CD4-positive, alpha-beta T cell treated with Interleukin-17A for 1 hour (primary cell): ENCODE data around the gene STK38L.

Experiments used
- DNase-seq: peaks from one replicate; pipeline ENCODE4 v3.0.0-alpha.2; 2020

The STK38L gene

GRCh38 chr12:27279826-27280225 lies 35.7 kb downstream of the STK38L start:
- DNase-seq = no peak

GRCh38 chr12:27280412-27280811 lies 36.3 kb downstream of the STK38L start:
- no peak for DNase-seq

- no peak for DNase-seq
These were observed 38.7 kb downstream of the STK38L start for GRCh38 chr12:27282754-27283153.

GRCh38 chr12:27284021-27284420 lies 39.9 kb downstream of the STK38L start:
- no peak for DNase-seq

GRCh38 chr12:27284751-27285150 lies 40.7 kb downstream of the STK38L start:
- no peak for DNase-seq

- no peak for DNase-seq
These were observed 41.3 kb downstream of the STK38L start for GRCh38 chr12:27285403-27285802.

- DNase-seq = no peak
These were observed 45.3 kb downstream of the STK38L start for GRCh38 chr12:27289414-27289813.

GRCh38 chr12:27290501-27291168 lies 46.5 kb downstream of the STK38L start:
- no peak for DNase-seq

- no peak for DNase-seq
These were observed 47.8 kb downstream of the STK38L start for GRCh38 chr12:27291862-27292261.

- no peak for DNase-seq
These were observed 48.6 kb downstream of the STK38L start for GRCh38 chr12:27292718-27293117.

GRCh38 chr12:27293463-27293862 lies 49.4 kb downstream of the STK38L start:
- no peak for DNase-seq

- no peak for DNase-seq
These were observed 52.6 kb downstream of the STK38L start for GRCh38 chr12:27296674-27297073.

GRCh38 chr12:27297566-27297965 lies 53.5 kb downstream of the STK38L start:
- DNase-seq = no peak

- no peak for DNase-seq
These were observed 55.0 kb downstream of the STK38L start for GRCh38 chr12:27299102-27299501.

GRCh38 chr12:27300226-27300625 lies 56.1 kb downstream of the STK38L start:
- no peak for DNase-seq

GRCh38 chr12:27303139-27304111 lies 59.3 kb downstream of the STK38L start:
- no peak for DNase-seq

GRCh38 chr12:27304856-27305255 lies 60.8 kb downstream of the STK38L start:
- no peak for DNase-seq

- peak; percentile 45 for DNase-seq
These were observed 61.8 kb downstream of the STK38L start for GRCh38 chr12:27305673-27306456.

GRCh38 chr12:27309293-27309994 lies 65.4 kb downstream of the STK38L start:
- no peak for DNase-seq

GRCh38 chr12:27309995-27310315 lies 65.9 kb downstream of the STK38L start:
- no peak for DNase-seq

GRCh38 chr12:27316947-27317346 lies 72.9 kb downstream of the STK38L start:
- DNase-seq = no peak

GRCh38 chr12:27319409-27319808 lies 75.3 kb downstream of the STK38L start:
- no peak for DNase-seq

GRCh38 chr12:27319848-27320247 lies 75.8 kb downstream of the STK38L start:
- DNase-seq = no peak
